B cell (primary cell): ENCODE results near the gene AMPH. TPM values are rescaled to one million over a fixed set of nuclear protein-coding genes. Genes with fewer than 3 reads are reported as not detected.

Experiments
- ATAC-seq: fragments of 200-7000 bp; cut with Tn5 transposase; one replicate; pipeline ENCODE4 v1.10.0; 2021; ENCODE audit warnings: low read depth, mild to moderate bottlenecking, moderate number of reproducible peaks, moderate library complexity
- CTCF ChIA-PET: fragments of 350-600 bp; sonication (Branson Sonifier 250); formaldehyde crosslinking; loops from one replicate; lab custom pipeline; 2021; ENCODE audit warnings: antibody characterized with exemption, inconsistent platforms; lab: Charles Lee
- POLR2A ChIA-PET: fragments of 350-600 bp; sonication (Branson Sonifier 250); formaldehyde crosslinking; loops from one replicate; lab custom pipeline; 2021; ENCODE audit warnings: antibody characterized with exemption; lab: Charles Lee
- DNase-seq: peaks from one replicate; pipeline ENCODE4 v3.0.0; 2013
- H2AFZ ChIP-seq: 2 replicates; pipeline ENCODE4 v1.6.1; 2012; ENCODE audit warnings: mild to moderate bottlenecking, low read depth, low read length; ENCODE audit not compliant: insufficient read depth, poor library complexity, severe bottlenecking
- H3K27ac ChIP-seq, 2 donors: 1 replicate in 1 of 2; 2 replicates in 1 of 2; pipeline ENCODE4 v1.5.1; 2012 to 2013; ENCODE audit warnings: low read length in 2 of 2, mild to moderate bottlenecking in 2 of 2, moderate library complexity in 1 of 2
- H3K27me3 ChIP-seq, 4 experiments: fragments of 200-600 bp in 1 of 4; sonication (generic) in 1 of 4; replicated peaks in 1 of 4; 1 replicate in 2 of 4; 2 replicates in 2 of 4; pipeline versions ENCODE4 v1.6.1 to v1.7.0; 2013 to 2016; ENCODE audit warnings: low read length in 3 of 4, mild to moderate bottlenecking in 2 of 4, mixed read lengths in 1 of 4, moderate library complexity in 1 of 4; ENCODE audit not compliant: insufficient read depth in 4 of 4, control insufficient read depth in 3 of 4; ENCODE audit errors: control extremely low read depth in 1 of 4
- H3K36me3 ChIP-seq, 2 experiments: replicated peaks in 1 of 2; 1 replicate in 1 of 2; 2 replicates in 1 of 2; pipeline versions ENCODE4 v1.6.1 to v1.7.1; 2013; ENCODE audit warnings: low read length in 1 of 2; ENCODE audit not compliant: insufficient read depth in 2 of 2, control insufficient read depth in 1 of 2; ENCODE audit errors: control extremely low read depth in 1 of 2, extremely low read depth in 1 of 2
- H3K4me1 ChIP-seq, 2 donors: fragments of 200-600 bp in 1 of 2; sonication (generic) in 1 of 2; 1 replicate in 1 of 2; 2 replicates in 1 of 2; pipeline versions ENCODE4 v1.5.1 to v1.6.1; 2013 to 2017; ENCODE audit warnings: low read length in 2 of 2; ENCODE audit not compliant: control insufficient read depth in 2 of 2, insufficient read depth in 2 of 2
- H3K4me2 ChIP-seq: replicated peaks from 2 replicates; pipeline ENCODE3; 2012; ENCODE audit warnings: mild to moderate bottlenecking, low read depth, low read length; ENCODE audit not compliant: poor library complexity, severe bottlenecking
- H3K4me3 ChIP-seq, 5 experiments: fragments of 200-600 bp in 1 of 5; sonication (generic) in 1 of 5; 1 replicate in 3 of 5; 2 replicates in 2 of 5; pipeline versions ENCODE4 v1.5.1 to v1.7.0; 2011 to 2016; ENCODE audit warnings: low read length in 4 of 5, mild to moderate bottlenecking in 4 of 5, low read depth in 2 of 5, control low read depth in 1 of 5, moderate library complexity in 1 of 5; ENCODE audit not compliant: insufficient read depth in 1 of 5; ENCODE audit errors: control extremely low read depth in 1 of 5, extremely low read depth in 1 of 5
- H3K79me2 ChIP-seq: fragments of 200-600 bp; sonication (generic); one replicate; pipeline ENCODE4 v1.6.0; 2016; ENCODE audit warnings: low read length; ENCODE audit not compliant: control insufficient read depth, insufficient read depth
- H3K9ac ChIP-seq: fragments of 200-600 bp; sonication (generic); 2 replicates; pipeline ENCODE4 v1.6.1; 2017; ENCODE audit warnings: mild to moderate bottlenecking, low read length, moderate library complexity
- H3K9me3 ChIP-seq, 3 donors: one replicate each; pipeline versions ENCODE4 v1.6.1 to v1.7.1; 2013; ENCODE audit warnings: low read length in 2 of 3; ENCODE audit not compliant: control insufficient read depth in 2 of 3, insufficient read depth in 1 of 3; ENCODE audit errors: control extremely low read depth in 1 of 3
- H4K20me1 ChIP-seq: 2 replicates; pipeline ENCODE4 v1.6.0; 2012; ENCODE audit warnings: mild to moderate bottlenecking, low read length; ENCODE audit not compliant: insufficient read depth, control insufficient read depth, poor library complexity, severe bottlenecking
- H3K27ac Mint-ChIP-seq: one replicate; pipeline ENCODE4 v1.8.0; 2021; ENCODE audit warnings: mixed read lengths
- H3K27me3 Mint-ChIP-seq: one replicate; pipeline ENCODE4 v1.8.0; 2021; ENCODE audit warnings: mixed read lengths
- H3K4me1 Mint-ChIP-seq: one replicate; pipeline ENCODE4 v1.8.0; 2021; ENCODE audit warnings: mixed read lengths
- H3K4me3 Mint-ChIP-seq: one replicate; pipeline ENCODE4 v1.8.0; 2021; ENCODE audit warnings: mixed read lengths
- H3K9me3 Mint-ChIP-seq: one replicate; pipeline ENCODE4 v1.8.0; 2022; ENCODE audit warnings: mixed read lengths; ENCODE audit not compliant: insufficient read depth
- CTCF ChIP-seq: fragments of 200-600 bp; IDR thresholded peaks from one replicate; pipeline ENCODE4 v1.8.0; 2022; ENCODE audit warnings: antibody characterized with exemption, mild to moderate bottlenecking
- EZH2 ChIP-seq: IDR thresholded peaks from 2 replicates; pipeline ENCODE4 v1.6.1; 2012; ENCODE audit warnings: borderline replicate concordance, low read depth, mild to moderate bottlenecking, moderate library complexity, low read length; ENCODE audit not compliant: insufficient read depth, poor library complexity, severe bottlenecking
- WGBS: methylation state at CpG from one replicate; pipeline ENCODE4 v1.1.5; 2013; ENCODE audit warnings: missing lambda C conversion rate; ENCODE audit not compliant: insufficient coverage; 5-methylcytosine and 5-hydroxymethylcytosine counted together
- intact Hi-C: fragments of 100-400 bp; cut with micrococcal nuclease; formaldehyde crosslinking; loops from one replicate; pipeline ENCODE4 v1.10.0; 2022
- polyA plus RNA-seq: library from polyadenylated mRNA; depleted of rRNA; stranded (reverse); fragments of >200 nt; gene quantifications from 2 replicates; pipeline ENCODE4 v1.2.3, GENCODE V29; 2012
- total RNA-seq, 2 donors: library from RNA; stranded (reverse); fragments of 120-200 nt in 1 of 2; gene quantifications; 1 replicate in 1 of 2; 2 replicates in 1 of 2; pipeline versions ENCODE4 v1.2.3 to v1.2.4, GENCODE V29; 2013 to 2022

AMPH gene
- total and polyA plus RNA-seq, 2 donors (not counting 1 experiment from before 2014, with no cell fraction given): not detected

- H3K9me3 Mint-ChIP-seq: no peaks in the 10 kb centered on the region
- WGBS: 93% methylated on average over 2 of the region's 7 CpGs
- TF ChIP-seq EZH2 (no peak), CTCF (no peak)
- H3K4me1 Mint-ChIP-seq: peaks cover 17% of the 10 kb centered on the region
- Histone ChIP-seq H4K20me1 (no peaks in the 10 kb centered on the region), H3K9ac (no peak overlapping the region), H3K27me3 (no peaks in the 10 kb centered on the region), H3K79me2 (no peaks in the 10 kb centered on the region), H3K4me3 (no peak overlapping the region), H3K36me3 (peaks cover 0 to 5% of the 10 kb centered on the region in 2 experiments), H3K27ac (no peak overlapping the region), H2AFZ (no peak overlapping the region), H3K4me1 (peaks cover 10 to 22% of the 10 kb centered on the region in 2 donors), H3K4me2 (no peak overlapping the region), H3K9me3 (no peaks in the 10 kb centered on the region)
- H3K4me3 Mint-ChIP-seq: no peak overlapping the region
- intact Hi-C loops: no loop called here
- no peaks in the 10 kb centered on the region for H3K27me3 Mint-ChIP-seq
- DNase-seq (no peak), ATAC-seq (no peak)
- CTCF ChIA-PET: interaction anchor here (0.9 to 3.1 kb wide), 6 partner anchors 10 to 265 kb away, joined by 3 to 25 read pairs (median 11); no protein-coding TSS in a partner anchor
- POLR2A ChIA-PET: no interaction called here
- no peak overlapping the region for H3K27ac Mint-ChIP-seq
Observed at GRCh38 chr7:38372290-38372689, 258.9 kb downstream of the AMPH start.

GRCh38 chr7:38369816-38370493, 261.2 kb downstream of the AMPH start:
- Histone ChIP-seq H3K4me1 (peaks cover 10 to 25% of the 10 kb centered on the region in 2 donors), H3K79me2 (no peaks in the 10 kb centered on the region), H3K36me3 (peaks cover 0 to 5% of the 10 kb centered on the region in 2 experiments), H3K4me2 (peak overlapping the region; percentile 24), H3K27ac (peak overlapping the region in 1 of 2 donors; percentile 32), H3K4me3 (no peak overlapping the region), H2AFZ (peak overlapping the region; percentile 40), H3K9ac (no peak overlapping the region), H3K27me3 (no peaks in the 10 kb centered on the region), H4K20me1 (no peaks in the 10 kb centered on the region), H3K9me3 (no peaks in the 10 kb centered on the region)
- H3K27ac Mint-ChIP-seq: no peak overlapping the region
- TF ChIP-seq CTCF: peak; percentile 74
- no peak for TF ChIP-seq EZH2
- peak; percentile 87 for DNase-seq
- H3K4me3 Mint-ChIP-seq: peak overlapping the region; percentile 2
- intact Hi-C loops: no loop called here
- H3K4me1 Mint-ChIP-seq: peaks cover 18% of the 10 kb centered on the region
- CTCF ChIA-PET: interaction anchor here (0.7 to 6.2 kb wide), 19 partner anchors 8 to 261 kb away, joined by 3 to 64 read pairs (median 6); no protein-coding TSS in a partner anchor
- H3K27me3 Mint-ChIP-seq: no peaks in the 10 kb centered on the region
- ATAC-seq: peak; percentile 80
- WGBS: 9% methylated on average over 5 of the region's 8 CpGs
- POLR2A ChIA-PET: no interaction called here
- no peaks in the 10 kb centered on the region for H3K9me3 Mint-ChIP-seq
